ENCODE measurements around the gene KLK14.

Gene KLK14, protein sequence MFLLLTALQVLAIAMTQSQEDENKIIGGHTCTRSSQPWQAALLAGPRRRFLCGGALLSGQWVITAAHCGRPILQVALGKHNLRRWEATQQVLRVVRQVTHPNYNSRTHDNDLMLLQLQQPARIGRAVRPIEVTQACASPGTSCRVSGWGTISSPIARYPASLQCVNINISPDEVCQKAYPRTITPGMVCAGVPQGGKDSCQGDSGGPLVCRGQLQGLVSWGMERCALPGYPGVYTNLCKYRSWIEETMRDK

DNA sequence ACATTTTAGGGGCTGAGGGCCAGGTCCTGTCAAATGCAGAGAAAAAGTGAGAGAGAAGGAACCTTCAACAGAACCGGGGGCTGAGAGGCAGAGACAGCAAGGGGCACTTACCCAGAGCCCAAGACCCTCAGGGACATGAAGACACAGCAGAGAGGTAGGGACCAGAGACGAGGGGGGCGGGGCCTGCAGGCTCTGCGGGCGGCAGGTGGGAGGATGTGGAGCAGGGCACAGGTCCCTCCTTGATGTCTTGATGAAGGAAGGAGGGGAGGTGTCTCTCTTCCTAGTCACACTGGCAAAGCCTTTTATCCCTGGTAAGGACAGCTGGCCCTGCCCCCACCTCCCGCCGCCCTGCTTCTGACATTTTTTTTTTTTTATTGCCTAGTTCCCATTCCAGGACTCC is at the start of gene KLK14:
Gene KLK14, minus strand, starts transcription at position 277 of the 400 bp plus-strand sequence. Its CDS starts 273 bp downstream, at position 4.
- DNase-seq, result no peak

DNA sequence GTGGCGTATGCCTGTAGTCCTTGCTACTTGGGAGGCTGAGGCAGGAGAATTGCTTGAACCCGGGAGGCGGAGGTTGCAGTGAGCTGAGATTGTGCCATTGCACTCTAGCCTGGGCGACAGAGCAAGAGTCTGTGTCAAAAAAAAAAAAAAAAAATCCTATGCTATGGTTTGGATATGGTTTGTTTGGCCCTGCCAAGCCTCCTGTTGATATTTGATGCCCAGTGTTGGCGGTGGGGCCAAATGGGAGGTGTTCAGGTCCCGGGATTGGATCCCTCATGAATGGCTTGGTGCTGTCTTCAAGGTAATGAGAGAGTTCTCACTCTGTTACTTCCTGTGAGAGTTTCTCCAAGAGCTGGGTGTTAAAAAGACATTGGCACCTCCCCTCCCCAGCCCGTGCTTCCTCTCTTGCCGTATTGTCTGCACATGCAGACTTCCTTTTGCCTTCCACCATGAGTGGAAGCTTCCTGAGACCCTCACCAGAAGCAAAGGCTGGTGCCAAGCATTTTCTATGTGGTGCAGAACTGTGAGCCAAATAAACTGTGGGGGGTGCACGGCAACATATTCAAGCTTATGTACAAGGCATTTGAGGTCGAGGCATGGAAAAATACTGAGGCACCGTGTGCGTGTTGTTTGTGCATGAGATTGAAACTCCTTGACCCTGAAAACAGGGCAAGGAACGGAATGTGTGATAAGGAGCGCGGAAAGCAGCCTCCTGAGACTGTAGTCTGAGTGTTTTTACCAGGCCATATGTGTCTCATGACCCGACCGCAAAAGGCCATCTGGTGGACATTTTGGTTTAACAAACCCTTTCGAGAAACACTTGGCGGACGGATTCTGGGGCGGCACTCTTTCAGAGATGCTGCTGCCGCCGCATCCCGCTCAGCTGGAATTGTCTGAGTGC is 49.3 kb upstream of the KLK14 start:
- peak; percentile 47 for DNase-seq

DNA sequence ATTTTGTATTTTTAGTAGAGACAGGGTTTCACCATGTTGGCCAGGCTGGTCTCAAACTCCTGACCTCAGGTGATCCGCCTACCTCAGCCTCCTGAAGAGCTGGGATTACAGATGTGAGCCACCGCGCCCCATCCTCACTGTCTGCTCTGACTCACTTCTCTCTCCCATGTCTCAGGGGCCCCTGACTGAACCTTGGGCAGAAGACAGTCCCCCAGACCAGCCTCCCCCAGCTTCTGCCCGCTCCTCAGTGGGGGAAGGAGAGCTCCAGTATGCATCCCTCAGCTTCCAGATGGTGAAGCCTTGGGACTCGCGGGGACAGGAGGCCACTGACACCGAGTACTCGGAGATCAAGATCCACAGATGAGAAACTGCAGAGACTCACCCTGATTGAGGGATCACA is 47.0 kb upstream of the KLK14 start:
- DNase-seq, result no peak

DNA sequence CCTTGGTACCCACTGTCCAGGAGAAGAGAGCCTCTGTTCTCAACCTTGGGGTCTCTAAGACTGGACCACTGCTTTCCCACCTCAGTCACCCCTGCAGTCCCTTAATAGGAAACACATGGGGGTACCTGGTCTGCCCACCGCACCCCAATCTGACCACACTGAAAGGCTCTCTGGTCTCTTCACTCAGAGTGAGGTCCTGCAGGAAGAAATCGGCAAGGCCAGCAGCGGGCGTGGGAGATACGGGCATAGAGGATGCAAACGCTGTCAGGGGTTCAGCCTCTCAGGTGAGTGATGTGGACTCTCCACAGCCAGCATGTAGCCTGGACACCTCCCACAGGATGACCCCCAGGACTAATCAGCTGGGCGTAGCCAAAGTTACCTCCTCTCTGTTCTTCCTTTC is 45.5 kb upstream of the KLK14 start:
- DNase-seq, result no peak

DNA sequence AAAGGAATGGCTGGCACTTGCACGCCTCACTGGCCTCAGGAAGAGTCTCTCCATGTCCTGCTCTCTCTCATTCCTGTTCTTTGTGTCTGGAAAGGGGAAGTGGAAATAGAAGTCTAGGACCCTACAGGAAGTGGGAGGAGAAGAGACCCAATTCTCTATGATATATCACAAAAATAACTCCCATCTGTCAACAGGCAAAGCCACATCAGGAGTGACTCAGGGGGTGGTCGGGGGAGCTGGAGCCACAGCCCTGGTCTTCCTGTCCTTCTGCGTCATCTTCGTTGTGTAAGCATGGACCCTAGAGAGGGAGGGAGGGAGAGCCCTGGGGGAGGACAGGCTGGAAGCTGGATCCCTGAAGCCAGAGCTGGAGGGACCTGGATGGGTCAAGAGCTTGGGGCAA is 45.1 kb upstream of the KLK14 start:
- DNase-seq, result no peak

DNA sequence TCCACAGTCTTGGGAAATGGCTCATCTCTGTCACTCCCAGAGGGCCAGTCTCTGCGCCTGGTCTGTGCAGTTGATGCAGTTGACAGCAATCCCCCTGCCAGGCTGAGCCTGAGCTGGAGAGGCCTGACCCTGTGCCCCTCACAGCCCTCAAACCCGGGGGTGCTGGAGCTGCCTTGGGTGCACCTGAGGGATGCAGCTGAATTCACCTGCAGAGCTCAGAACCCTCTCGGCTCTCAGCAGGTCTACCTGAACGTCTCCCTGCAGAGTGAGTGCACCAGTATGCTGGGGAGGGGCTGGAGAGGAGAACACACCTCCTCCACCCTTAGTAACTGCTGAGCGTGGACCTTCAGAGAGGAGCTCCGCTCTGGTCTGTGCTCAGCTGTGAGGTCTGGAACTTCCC is 44.3 kb upstream of the KLK14 start:
- DNase-seq, result no peak

DNA sequence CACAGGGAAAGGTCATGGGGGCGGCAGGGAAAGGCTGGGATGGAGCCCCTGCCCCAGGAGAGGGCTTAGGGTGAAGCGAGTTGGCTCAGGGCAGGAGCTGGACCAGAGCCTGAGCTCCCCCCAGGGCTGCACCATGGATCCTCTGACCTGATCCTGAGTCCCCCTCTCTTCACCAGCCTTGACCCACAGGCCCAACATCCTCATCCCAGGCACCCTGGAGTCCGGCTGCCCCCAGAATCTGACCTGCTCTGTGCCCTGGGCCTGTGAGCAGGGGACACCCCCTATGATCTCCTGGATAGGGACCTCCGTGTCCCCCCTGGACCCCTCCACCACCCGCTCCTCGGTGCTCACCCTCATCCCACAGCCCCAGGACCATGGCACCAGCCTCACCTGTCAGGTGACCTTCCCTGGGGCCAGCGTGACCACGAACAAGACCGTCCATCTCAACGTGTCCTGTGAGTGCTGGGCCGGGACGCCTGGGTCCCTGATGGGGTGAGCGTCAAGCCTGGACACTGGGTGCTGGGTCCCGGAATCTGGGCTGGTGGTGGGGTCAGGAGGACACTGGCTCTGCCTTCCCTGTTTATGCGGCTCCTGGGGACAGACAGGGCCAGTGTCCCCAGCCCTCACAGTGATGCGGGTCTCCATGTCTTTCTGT is 42.9 kb upstream of the KLK14 start:
- no peak for DNase-seq

DNA sequence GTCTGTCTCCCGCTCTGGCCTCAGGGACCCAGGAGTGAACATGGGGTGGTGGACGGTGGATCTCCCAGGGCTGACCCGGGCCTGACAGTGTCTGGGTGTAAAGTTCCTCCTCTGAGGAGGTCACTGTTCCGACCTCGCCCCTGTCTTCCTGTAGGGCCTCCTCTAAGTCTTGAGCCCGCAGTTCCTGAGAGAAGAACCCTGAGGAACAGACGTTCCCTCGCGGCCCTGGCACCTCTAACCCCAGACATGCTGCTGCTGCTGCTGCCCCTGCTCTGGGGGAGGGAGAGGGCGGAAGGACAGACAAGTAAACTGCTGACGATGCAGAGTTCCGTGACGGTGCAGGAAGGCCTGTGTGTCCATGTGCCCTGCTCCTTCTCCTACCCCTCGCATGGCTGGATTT is 42.0 kb upstream of the KLK14 start, which contains the start of gene SIGLEC9:
Gene SIGLEC9, plus strand, starts transcription at position 178 of the 400 bp plus-strand sequence. Its CDS starts 69 bp downstream, at position 247.
- DNase-seq, result no peak

DNA sequence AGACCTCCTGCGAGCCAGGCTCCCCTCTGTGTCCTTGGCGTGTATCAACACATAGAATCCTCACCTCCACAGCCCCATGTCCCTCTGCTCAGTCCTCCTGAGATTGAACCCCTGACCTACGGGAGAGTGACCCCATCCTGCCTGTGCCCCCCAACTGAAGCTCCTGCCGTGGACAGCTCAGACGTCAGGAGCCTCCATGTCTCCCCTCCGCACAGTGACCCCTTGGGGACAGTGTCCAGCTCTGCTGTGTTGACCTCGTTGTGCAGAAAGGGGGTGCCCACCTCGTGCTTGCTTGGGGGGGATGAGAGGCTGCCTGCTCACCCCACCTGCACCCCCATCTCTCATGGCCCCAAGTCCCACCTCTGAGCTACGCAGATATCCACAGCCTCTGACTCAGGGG is 41.5 kb upstream of the KLK14 start:
- no peak for DNase-seq

DNA sequence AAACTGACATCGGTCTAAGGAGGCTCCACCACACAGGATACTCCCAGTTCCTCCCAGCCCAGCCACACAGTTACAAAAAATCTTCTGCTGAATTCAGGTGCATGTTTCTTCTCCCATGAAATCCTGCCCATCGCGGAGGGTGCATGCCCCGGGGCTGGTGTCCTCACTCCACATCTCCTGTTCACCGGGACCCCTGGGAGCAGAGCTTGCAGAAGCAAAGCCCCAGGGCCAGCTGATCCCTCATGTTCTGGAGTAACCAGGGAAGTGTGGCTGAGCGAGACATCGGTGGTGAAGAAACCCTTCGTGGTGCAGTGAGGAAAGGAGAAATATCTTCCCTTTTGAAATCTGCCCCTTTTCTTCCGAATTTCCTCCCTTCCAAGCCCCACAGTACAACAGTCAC is 41.1 kb upstream of the KLK14 start:
- no peak for DNase-seq

DNA sequence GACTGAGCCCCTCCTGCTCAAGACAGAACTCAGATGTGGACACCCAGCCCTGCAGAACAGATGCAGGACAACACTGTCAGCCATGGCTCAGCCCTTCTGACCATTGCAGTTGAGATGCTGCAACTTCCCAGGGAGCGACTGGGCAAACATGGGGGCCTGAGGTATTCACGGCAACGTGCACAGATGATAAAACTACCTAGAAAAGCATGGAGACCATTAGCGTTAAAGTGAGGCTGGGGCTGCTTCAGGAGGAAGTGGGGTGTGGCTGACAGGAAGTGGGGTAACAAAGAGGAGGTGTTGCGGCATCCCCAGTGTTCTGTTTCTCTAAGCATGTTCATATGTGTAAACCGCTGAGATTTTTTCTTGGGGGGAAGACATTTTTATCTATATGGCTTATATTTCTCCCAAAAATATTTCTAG is 40.7 kb upstream of the KLK14 start:
- DNase-seq, result peak; percentile 69

DNA sequence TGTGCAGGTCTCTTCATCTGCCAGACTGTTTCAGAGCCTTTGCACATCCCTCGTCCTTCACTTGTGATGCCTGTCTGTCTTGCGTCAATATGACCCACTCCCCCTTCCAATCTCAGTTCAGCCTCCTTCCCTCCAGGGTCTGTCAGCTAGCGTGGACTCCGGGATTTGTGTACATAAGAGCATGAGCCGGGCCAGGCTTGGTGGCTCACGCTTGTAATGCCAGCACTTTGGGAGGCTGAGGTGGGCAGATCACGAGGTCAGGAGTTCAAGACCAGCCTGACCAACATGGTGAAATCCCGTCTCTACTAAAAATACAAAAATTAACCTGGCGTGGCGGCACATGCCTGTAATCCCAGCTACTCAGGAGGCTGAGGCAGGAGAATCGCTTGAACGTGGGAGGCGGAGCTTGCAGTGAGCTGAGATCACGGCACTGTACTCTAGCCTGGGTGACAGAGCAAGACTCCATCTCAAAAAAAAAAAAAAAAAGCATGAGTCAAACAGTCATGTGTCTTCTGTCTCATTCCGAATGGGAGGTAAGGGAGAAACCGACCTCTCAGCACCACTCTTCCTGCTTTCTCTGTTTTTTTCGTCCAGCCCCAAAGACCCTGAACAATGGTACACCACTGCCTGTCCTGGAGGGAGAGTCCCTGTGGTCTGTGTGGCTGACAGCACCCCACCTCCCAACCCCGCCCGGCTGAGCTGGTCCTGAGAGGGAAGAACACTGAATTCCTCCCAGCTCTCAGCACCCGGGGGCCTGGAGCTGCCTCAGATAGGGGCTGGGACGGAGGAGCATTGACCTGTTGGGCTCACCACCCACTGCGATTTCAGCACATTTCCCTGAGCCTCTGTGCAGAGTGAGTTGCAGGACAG is 39.7 kb upstream of the KLK14 start:
- peak; percentile 15 for DNase-seq

DNA sequence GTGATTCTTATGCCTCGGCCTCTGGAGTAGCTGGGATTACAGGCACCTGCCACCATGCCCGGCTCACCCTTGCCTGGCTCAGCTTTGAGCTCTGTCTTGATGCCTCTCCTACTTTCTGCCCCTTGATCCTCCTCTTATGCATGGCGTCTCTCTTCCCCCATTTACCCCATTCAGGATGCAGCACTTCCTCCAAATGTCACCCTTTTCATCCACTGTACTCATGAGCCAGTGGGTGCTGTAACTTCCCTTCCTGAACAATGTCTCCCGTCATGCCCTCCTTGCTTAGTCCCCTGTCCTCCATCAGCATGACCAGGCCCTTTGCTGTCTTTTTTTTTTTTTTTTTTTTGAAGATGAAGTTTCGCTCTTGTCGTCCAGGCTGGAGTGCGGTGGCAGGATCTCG is 38.6 kb upstream of the KLK14 start:
- DNase-seq, result no peak

DNA sequence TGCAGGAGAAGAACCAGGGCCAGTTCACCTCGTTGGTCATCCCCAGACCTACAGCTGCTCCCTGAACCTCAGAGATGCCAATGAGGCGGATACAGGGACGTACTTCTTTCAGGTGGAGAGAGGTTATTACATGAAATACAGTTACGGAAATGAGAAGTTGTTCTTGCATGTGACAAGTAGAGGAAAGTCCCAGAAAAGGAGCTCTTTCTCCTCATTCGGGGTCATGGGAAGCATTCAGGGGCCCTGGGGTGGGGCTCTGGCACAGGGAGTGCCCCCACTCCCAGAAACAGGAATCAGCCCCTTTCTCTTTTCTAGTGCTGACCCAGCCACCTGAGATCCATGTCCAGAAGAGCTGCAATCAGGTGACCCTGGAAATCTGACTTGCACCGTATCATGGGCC is 37.5 kb upstream of the KLK14 start:
- DNase-seq, result no peak

DNA sequence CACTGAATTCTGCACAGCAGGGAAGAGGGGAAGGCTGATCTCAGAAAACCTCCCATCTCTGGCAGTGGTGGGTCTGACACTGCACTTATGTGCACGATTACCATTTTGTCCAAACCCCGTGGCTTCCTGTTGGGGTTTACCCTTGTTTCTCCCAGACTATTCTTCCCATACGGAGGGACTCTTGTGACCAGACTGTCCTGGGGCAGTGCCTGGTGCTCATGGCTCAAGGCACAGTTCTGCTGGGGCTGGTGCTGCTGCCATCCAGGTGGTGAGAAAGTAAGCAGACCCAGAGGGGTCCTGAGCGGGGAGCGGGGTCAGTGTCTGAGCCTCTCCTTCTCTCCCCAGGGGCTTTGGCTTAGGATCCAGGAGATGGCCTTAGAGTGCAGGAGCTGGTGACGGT is 36.9 kb upstream of the KLK14 start:
- no peak for DNase-seq

DNA sequence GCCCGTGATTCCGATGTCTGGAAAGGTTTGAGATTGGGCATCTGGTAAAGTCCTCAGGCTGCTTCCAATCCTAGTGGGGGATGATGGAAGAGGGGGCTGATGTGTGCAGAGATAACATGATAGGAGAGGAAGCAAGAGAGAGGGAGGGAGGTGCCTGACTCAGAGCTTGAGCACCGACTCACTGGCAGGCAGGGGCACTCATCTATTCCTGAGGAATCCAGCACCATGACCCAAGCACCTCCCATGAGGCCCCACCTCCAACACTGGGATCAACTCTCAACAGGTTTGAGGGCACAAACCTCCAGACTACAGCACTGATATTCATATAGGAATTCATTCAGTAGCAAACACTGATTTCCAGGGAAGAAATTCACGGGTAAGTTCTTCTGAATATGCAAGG is 36.4 kb upstream of the KLK14 start:
- no peak for DNase-seq

DNA sequence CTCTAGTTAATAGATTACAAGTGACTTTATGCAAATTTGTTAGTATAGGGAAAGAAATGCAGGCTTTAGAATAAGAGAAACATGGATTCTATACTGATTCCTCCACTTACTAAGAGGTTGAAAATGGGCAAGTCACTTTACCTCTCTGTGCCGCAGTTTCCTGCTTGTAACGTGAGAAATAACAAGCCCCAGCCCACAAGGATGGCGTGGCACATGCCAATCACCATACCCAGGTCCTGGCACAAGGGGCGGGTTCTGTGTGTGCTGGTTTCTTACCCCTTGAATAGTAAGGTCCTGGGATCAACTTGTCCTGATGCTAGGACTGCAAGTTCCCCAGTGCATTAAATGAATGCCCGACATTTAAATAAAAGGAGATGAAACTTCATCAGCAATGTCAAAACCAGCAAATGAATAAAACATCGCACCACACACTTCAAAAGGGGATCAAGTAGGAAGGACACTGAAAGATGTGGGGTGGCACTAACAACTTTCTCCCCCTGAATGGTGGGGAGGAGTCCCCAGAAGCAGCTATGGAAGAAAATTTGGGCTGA is 34.1 kb upstream of the KLK14 start:
- peak; percentile 38 for DNase-seq

DNA sequence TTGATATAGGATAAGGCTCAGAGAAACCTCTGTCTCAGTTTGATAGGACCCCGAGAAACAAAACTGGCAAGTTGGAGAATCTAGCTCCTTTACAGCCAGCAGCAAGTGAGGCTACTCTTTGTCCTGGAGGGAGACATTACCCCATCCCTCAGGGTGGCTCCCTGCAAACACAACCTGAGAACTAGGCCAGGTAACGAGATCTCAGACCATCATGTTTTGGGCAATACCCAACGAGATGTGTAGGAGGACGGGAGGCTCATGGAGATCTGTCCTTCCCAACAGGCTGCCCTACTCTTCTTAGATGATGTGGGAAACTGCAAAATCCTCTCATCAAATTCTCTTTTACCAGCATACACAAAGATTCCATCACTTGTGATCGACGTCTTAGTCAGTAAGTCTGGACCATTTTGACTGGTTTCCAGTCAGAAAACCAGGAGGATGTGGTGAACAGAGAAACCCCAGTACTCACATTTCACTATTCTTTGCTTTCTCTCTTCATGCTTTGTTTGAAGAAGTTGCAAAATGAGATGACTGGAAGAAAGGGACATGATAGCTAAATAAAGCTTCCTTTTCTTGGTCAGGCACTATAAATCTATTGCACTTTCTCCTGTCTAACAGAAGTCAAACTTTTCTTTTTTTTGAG is 31.5 kb upstream of the KLK14 start:
- DNase-seq, result peak; percentile 28

DNA sequence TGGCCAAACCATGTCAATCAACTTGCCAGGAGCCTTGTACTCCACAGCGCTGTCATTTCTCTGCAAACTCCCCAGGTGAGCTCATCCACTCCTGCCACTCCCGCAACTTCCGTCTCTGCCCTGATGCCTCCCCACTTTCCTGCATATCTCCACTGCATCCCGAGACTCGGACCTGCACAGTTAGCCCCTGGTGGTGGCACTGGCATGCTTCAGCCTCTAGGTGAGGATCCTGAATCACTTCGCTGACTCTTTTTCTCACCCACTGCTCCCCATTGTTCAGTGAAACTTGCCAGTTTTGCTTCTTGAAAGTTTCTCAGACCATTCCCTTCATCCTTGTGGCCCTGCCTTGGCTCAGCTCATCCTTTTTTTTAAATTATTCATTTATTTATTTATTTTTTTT is 28.9 kb upstream of the KLK14 start:
- DNase-seq, result no peak

DNA sequence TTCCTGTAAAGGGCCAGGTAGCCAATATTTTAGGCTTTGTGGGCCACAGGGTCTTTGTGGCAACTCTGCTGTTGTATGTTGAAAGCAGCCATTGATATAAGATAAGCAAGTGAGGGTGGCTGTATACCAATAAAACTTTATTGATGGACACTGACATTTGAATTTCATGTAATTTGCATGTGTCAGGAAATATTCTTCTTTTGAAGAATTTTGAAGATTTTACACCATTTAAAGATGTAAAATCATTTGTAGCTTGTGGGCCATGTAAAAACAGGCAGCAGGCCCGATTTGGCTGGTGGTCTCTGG is 27.9 kb upstream of the KLK14 start:
- no peak for DNase-seq

DNA sequence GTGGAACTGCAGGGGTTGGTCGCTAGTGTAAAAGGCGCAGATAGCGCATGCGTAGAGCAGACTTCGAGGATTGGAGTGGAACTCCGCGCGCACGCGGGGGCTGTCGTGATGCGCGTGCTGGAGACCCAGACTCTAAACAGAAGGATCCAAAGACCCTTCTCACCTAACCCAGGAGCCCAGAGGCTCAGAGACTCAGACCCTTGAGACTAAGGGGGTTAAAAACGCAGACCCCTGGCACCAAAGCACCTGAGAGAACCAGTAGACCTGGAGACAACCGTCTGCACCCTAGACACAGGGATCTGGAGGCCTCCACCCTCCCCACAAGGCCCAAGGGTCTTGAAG is 26.1 kb upstream of the KLK14 start:
- DNase-seq, result no peak

Data from CD4-positive, alpha-beta T cell treated with Interleukin-17A for 1 hour (primary cell).